Measurements from ENCODE around the gene HMGN4.

GRCh38 chr6:26594730-26595632 lies 56.8 kb downstream of the HMGN4 start:
- TF ChIP-seq CTCF (IDR thresholded peaks at IDR 0.05; ENCODE audit: low read length) (no peak), EZH2 (optimal IDR thresholded peaks at IDR 0.05; ENCODE audit: low read depth, low read length) (no peak), EZH2phosphoT487 (IDR thresholded peaks at IDR 0.05; ENCODE audit: low read length) (no peak)
